Heart left ventricle (tissue), 13 donors: ENCODE data around the gene GRB2.

Experiments
- CTCF ChIP-seq, 12 donors: fragments of 200-600 bp; sonication (generic) in 4 of 12; IDR thresholded peaks; one replicate each; pipeline versions ENCODE4 v1.5.0 to v1.8.0; 2018 to 2022; ENCODE audit warnings: antibody characterized with exemption in 12 of 12, mild to moderate bottlenecking in 5 of 12
- POLR2A ChIP-seq, 2 donors: fragments of 450-650 bp; IDR thresholded peaks; one replicate each; pipeline ENCODE4 v1.6.1; 2017; ENCODE audit warnings: antibody characterized with exemption in 2 of 2, mild to moderate bottlenecking in 2 of 2, moderate library complexity in 2 of 2
- donor health status: ischemic (EF 13 %, LVEDD 7.1; RV severe dilation, severe dysfunction).
- donor health status: DM: no; HTN: yes; CAD: no.
- donor health status: DM: no; HTN: no; CAD: no.
- donor health status: ischemic (EF 25% LVEDD 6.9; RV normal size, moderate dysfunction).
- donor health status: ischemic (EF 25% LVEDD 5.7; RV mildly dilated, moderate dysfunction).
- donor health status: ischemic (EF 35%, LVEDD 5.7; RV mildly dilated, moderate dysfunction).
- donor health status: nonischemic (EF 11% LVEDD 7.7; RV severe dilation, severe dysfunction).
- donor health status: DM: yes; HTN: yes; CAD: no.
- donor health status: PGD.
- donor health status: ischemic (EF 29% LVEDD 5.4; RV normal size, mild dysfunction).
- donor health status: nonischemic (EF 23%, LVEDD 6.1; RV moderate dilation, normal function).

- no peak for TF ChIP-seq POLR2A (IDR thresholded peaks at IDR 0.05)
- no peak for TF ChIP-seq CTCF (IDR thresholded peaks at IDR 0.05)
Measured at GRCh38 chr17:75380315-75380714, 25.2 kb downstream of the GRB2 start.
